Fibroblast of lung (primary cell): ENCODE results near the gene PEX14. TPM values are rescaled to one million over a fixed set of nuclear protein-coding genes. Genes with fewer than 3 reads are reported as not detected.

Experiments
- DNase-seq, 2 donors: peaks; one replicate each; pipeline versions ENCODE4 v3.0.0 to v3.0.0-alpha.2; 2010; ENCODE audit warnings: low read depth in 2 of 2
- H2AFZ ChIP-seq: 2 replicates; pipeline ENCODE4 v1.5.1; 2012; ENCODE audit warnings: low read length, control low read depth, inconsistent platforms
- H3K27ac ChIP-seq: 2 replicates; pipeline ENCODE4 v1.5.1; 2011; ENCODE audit warnings: low read length, control low read depth; ENCODE audit not compliant: insufficient read depth
- H3K27me3 ChIP-seq: 2 replicates; pipeline ENCODE4 v1.5.1; 2011; ENCODE audit warnings: mild to moderate bottlenecking, low read length; ENCODE audit not compliant: control insufficient read depth, insufficient read depth
- H3K36me3 ChIP-seq: 2 replicates; pipeline ENCODE4 v1.5.1; 2011; ENCODE audit warnings: low read length; ENCODE audit not compliant: control insufficient read depth, insufficient read depth
- H3K4me1 ChIP-seq: 2 replicates; pipeline ENCODE4 v1.5.1; 2011; ENCODE audit warnings: low read length; ENCODE audit not compliant: control insufficient read depth, insufficient read depth; ENCODE audit errors: extremely low read depth
- H3K4me2 ChIP-seq: 2 replicates; pipeline ENCODE4 v1.5.1; 2011; ENCODE audit warnings: low read length, control low read depth; ENCODE audit not compliant: insufficient read depth; ENCODE audit errors: extremely low read depth
- H3K4me3 ChIP-seq, 4 experiments: fragments of 200-600 bp in 1 of 4; sonication (generic) in 1 of 4; replicated peaks in 1 of 4; 2 replicates each; pipeline ENCODE4 v1.5.1; 2011 to 2016; ENCODE audit warnings: low read length in 4 of 4, low read depth in 3 of 4, mild to moderate bottlenecking in 3 of 4, control low read depth in 2 of 4, inconsistent platforms in 1 of 4, mixed read lengths in 1 of 4; ENCODE audit not compliant: insufficient read depth in 1 of 4; ENCODE audit errors: control extremely low read depth in 1 of 4
- H3K79me2 ChIP-seq: 2 replicates; pipeline ENCODE4 v1.5.1; 2012; ENCODE audit warnings: mild to moderate bottlenecking, low read length, inconsistent platforms; ENCODE audit not compliant: control insufficient read depth, insufficient read depth
- H3K9ac ChIP-seq: 2 replicates; pipeline ENCODE4 v1.5.1; 2011; ENCODE audit warnings: mild to moderate bottlenecking, low read length, control low read depth; ENCODE audit not compliant: insufficient read depth
- H3K9me3 ChIP-seq: 2 replicates; pipeline ENCODE4 v1.5.1; 2012; ENCODE audit warnings: low read depth, low read length; ENCODE audit not compliant: control insufficient read depth, insufficient read depth
- H4K20me1 ChIP-seq: 2 replicates; pipeline ENCODE4 v1.5.1; 2011; ENCODE audit warnings: low read length; ENCODE audit not compliant: control insufficient read depth, insufficient read depth; ENCODE audit errors: extremely low read depth
- EZH2 ChIP-seq: IDR thresholded peaks from 2 replicates; pipeline ENCODE4 v1.5.1; 2012; ENCODE audit warnings: low read length, control low read depth, mild to moderate bottlenecking; ENCODE audit errors: missing control alignments
- polyA plus RNA-seq, 2 donors: library from polyadenylated mRNA; depleted of rRNA in 1 of 2; stranded (reverse) in 1 of 2; unstranded in 1 of 2; fragments of >200 nt; gene quantifications; 2 replicates each; pipeline ENCODE4 v1.2.1, GENCODE V29; 2011 to 2012; ENCODE audit warnings: missing spikeins in 1 of 2
- total RNA-seq: library from RNA; depleted of rRNA; stranded (reverse); fragments of >200 nt; gene quantifications from 2 replicates; pipeline ENCODE4 v1.2.1, GENCODE V29; 2014
- TF ChIP-seq, protein P1 (sequence below), 2 donors: IDR thresholded peaks in 1 of 2; conservative IDR thresholded peaks in 1 of 2; 1 replicate in 1 of 2; 2 replicates in 1 of 2; pipeline ENCODE4 v1.5.1; 2011 to 2012; ENCODE audit warnings: low read length in 2 of 2, control low read depth in 1 of 2, inconsistent platforms in 1 of 2, low read depth in 1 of 2, mild to moderate bottlenecking in 1 of 2

The PEX14 gene
- total and polyA plus RNA-seq, 2 donors (not counting 1 experiment from before 2014, with no cell fraction given) = 10.3 to 11.4 TPM

DNA sequence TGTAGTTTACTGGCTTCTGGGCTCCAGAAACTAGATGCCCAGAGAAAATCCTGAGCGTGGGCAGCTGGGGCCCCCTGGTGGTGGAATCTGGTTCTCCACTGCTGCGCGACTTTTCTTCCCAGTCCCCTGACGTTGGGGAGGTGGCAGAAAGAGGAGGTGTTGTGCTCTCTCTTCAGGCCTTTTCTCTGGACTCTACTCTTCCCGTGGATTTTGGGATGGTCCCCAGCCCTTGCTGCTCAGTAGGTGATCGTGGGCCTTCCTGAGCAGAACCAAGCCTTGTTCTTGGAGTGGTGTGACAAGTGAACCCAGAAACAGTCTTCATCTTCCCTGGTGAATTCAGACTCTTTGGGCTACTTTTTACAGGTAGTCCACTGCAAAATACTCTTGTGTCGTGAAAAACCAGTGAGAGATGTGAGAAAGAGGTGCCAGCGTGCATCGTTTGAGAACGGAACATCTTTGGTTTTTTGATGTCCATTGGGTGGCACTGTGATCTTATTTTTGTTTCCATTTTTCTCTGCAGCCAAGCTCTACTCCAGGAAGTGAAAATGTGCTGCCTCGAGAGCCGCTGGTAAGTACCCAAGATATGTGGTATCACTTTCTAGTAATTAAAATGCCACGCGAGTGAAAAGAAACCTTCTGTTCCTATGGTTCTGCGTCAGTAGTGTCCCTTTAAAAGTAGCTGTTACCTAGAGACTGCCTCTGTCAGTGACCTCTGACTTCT is 20.2 kb downstream of the PEX14 start:
- Histone ChIP-seq H3K36me3 (peaks cover 2% of the 10 kb centered on the region), H3K79me2 (peaks cover 20% of the 10 kb centered on the region), H3K4me2 (peak overlapping the region; percentile 70), H4K20me1 (no peaks in the 10 kb centered on the region), H3K4me1 (no peaks in the 10 kb centered on the region), H3K9ac (no peak overlapping the region), H3K4me3 (peak overlapping the region; percentile 12 to 47 (median 37)), H3K9me3 (no peaks in the 10 kb centered on the region), H3K27ac (peak overlapping the region; percentile 40), H3K27me3 (no peaks in the 10 kb centered on the region), H2AFZ (peak overlapping the region; percentile 24)
- TF ChIP-seq, protein P1, sequence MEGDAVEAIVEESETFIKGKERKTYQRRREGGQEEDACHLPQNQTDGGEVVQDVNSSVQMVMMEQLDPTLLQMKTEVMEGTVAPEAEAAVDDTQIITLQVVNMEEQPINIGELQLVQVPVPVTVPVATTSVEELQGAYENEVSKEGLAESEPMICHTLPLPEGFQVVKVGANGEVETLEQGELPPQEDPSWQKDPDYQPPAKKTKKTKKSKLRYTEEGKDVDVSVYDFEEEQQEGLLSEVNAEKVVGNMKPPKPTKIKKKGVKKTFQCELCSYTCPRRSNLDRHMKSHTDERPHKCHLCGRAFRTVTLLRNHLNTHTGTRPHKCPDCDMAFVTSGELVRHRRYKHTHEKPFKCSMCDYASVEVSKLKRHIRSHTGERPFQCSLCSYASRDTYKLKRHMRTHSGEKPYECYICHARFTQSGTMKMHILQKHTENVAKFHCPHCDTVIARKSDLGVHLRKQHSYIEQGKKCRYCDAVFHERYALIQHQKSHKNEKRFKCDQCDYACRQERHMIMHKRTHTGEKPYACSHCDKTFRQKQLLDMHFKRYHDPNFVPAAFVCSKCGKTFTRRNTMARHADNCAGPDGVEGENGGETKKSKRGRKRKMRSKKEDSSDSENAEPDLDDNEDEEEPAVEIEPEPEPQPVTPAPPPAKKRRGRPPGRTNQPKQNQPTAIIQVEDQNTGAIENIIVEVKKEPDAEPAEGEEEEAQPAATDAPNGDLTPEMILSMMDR (conservative IDR thresholded peaks at IDR 0.05 in 1 of 2, IDR thresholded peaks at IDR 0.05 in 1 of 2; ENCODE audit: low read depth in 1 of 2, low read length in 2 of 2) = peak; percentile 74 to 87
- TF ChIP-seq EZH2 = no peak
- peak; percentile 53 to 67 for DNase-seq

DNA sequence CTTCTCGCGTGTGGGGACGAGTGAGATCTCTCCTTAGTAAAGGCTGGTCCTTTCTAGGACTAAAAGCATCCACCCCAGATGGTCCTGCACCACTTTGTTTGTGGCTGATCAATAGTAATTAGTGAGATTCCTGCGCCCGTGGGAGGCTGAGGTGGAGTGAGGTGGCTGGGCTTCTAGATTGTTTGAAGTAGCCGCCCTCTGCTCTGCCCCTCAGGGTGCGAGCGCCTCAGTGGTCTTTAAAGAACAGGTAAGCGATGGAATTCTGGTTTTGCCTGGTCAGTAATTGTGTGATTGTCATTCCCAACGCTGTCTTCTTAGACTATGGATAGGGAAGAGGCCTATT is 20.7 kb downstream of the PEX14 start:
- H3K27me3 ChIP-seq = no peaks in the 10 kb centered on the region
- H3K9ac ChIP-seq = no peak overlapping the region
- no peaks in the 10 kb centered on the region for H4K20me1 ChIP-seq
- H3K4me3 ChIP-seq = peak overlapping the region in 1 of 4 experiments; percentile 44
- H3K36me3 ChIP-seq = peaks cover 2% of the 10 kb centered on the region
- no peak for TF ChIP-seq EZH2
- TF ChIP-seq, protein P1 (conservative IDR thresholded peaks at IDR 0.05 in 1 of 2, IDR thresholded peaks at IDR 0.05 in 1 of 2; ENCODE audit: low read depth in 1 of 2, low read length in 2 of 2) = no peak
- DNase-seq = no peak
- H3K27ac ChIP-seq = peak overlapping the region; percentile 40
- H2AFZ ChIP-seq = no peak overlapping the region
- H3K4me2 ChIP-seq = peak overlapping the region; percentile 70
- no peaks in the 10 kb centered on the region for H3K9me3 ChIP-seq
- H3K79me2 ChIP-seq = peaks cover 16% of the 10 kb centered on the region
- no peaks in the 10 kb centered on the region for H3K4me1 ChIP-seq

DNA sequence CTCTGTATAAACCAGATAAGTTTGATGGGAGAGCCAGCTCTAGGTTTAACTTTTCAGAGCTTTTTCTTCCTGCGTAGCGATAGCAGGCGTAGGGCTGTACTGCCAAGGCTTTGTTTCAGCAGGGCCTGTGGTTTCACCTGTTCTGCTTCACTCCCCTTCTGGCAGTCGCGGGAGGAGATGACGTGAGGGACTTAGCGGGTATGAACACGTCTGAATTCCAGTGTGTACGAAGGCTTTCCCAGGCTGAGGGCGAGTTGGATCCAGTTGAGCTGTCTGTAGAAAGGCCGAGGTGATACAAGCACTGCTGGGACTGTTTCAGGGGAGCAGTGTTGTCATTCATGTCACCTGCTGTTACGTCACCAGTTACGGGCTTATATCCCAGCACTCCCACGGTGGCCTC is 21.2 kb downstream of the PEX14 start:
- no peaks in the 10 kb centered on the region for H4K20me1 ChIP-seq
- H3K27me3 ChIP-seq = no peaks in the 10 kb centered on the region
- H3K9ac ChIP-seq = no peak overlapping the region
- no peak for DNase-seq
- no peak overlapping the region for H2AFZ ChIP-seq
- peaks cover 2% of the 10 kb centered on the region for H3K36me3 ChIP-seq
- H3K9me3 ChIP-seq = no peaks in the 10 kb centered on the region
- no peak overlapping the region for H3K27ac ChIP-seq
- no peak overlapping the region for H3K4me3 ChIP-seq
- no peak for TF ChIP-seq EZH2
- TF ChIP-seq, protein P1 (conservative IDR thresholded peaks at IDR 0.05 in 1 of 2, IDR thresholded peaks at IDR 0.05 in 1 of 2; ENCODE audit: low read depth in 1 of 2, low read length in 2 of 2) = no peak
- no peak overlapping the region for H3K4me2 ChIP-seq
- H3K4me1 ChIP-seq = no peaks in the 10 kb centered on the region
- peaks cover 16% of the 10 kb centered on the region for H3K79me2 ChIP-seq
